H1 (cell line): ENCODE results near the gene SCGB3A1. TPM values are rescaled to one million over a fixed set of nuclear protein-coding genes. Genes with fewer than 3 reads are reported as not detected.

Experiments used
- CTCF ChIA-PET: fragments of 300-600 bp; sonication (Branson Sonifier 250); formaldehyde crosslinking; loops from one replicate; lab custom pipeline; 2021; ENCODE audit not compliant: partially characterized antibody; lab: Charles Lee
- POLR2A ChIA-PET: fragments of 300-600 bp; sonication (Branson Sonifier 250); formaldehyde crosslinking; loops from one replicate; lab custom pipeline; 2021; ENCODE audit warnings: inconsistent platforms; ENCODE audit not compliant: partially characterized antibody; lab: Charles Lee
- DNase-seq, 2 experiments: peaks; one replicate each; pipeline versions ENCODE4 v3.0.0 to v3.0.0-alpha.2; 2010 to 2022; ENCODE audit warnings: low spot score in 2 of 2, low read depth in 1 of 2, mixed read lengths in 1 of 2
- FAIRE-seq: peaks from 2 replicates; lab custom pipeline; 2011; peaks lifted over from hg19 to GRCh38; lab: Jason Lieb, UNC
- H2AFZ ChIP-seq: 2 replicates; pipeline ENCODE4 v1.8.1; 2012; ENCODE audit warnings: low read length, inconsistent platforms
- H2AK5ac ChIP-seq: 2 replicates; pipeline ENCODE4 v1.6.1; 2013; ENCODE audit warnings: low read depth, low read length
- H2BK120ac ChIP-seq: replicated peaks from 2 replicates; pipeline ENCODE3; 2013; ENCODE audit warnings: low read depth, low read length, inconsistent platforms
- H2BK12ac ChIP-seq: 2 replicates; pipeline ENCODE4 v1.6.1; 2013; ENCODE audit warnings: low read depth, low read length
- H2BK15ac ChIP-seq: 2 replicates; pipeline ENCODE4 v1.6.1; 2013; ENCODE audit warnings: low read length
- H2BK20ac ChIP-seq: 2 replicates; pipeline ENCODE4 v1.6.1; 2013; ENCODE audit warnings: low read length
- H2BK5ac ChIP-seq: 2 replicates; pipeline ENCODE4 v1.6.1; 2013; ENCODE audit warnings: low read depth, low read length
- H3K14ac ChIP-seq: 2 replicates; pipeline ENCODE4 v1.6.1; 2013; ENCODE audit warnings: inconsistent platforms; ENCODE audit not compliant: insufficient read length
- H3K18ac ChIP-seq: 2 replicates; pipeline ENCODE4 v1.6.1; 2013; ENCODE audit warnings: low read length; ENCODE audit errors: extremely low read depth
- H3K23ac ChIP-seq: 2 replicates; pipeline ENCODE4 v1.6.1; 2013; ENCODE audit warnings: inconsistent platforms; ENCODE audit not compliant: insufficient read length
- H3K23me2 ChIP-seq: 2 replicates; pipeline ENCODE4 v1.6.1; 2013; ENCODE audit warnings: low read depth, low read length
- H3K27ac ChIP-seq: 2 replicates; pipeline ENCODE4 v1.6.1; 2011; ENCODE audit warnings: low read depth, low read length, inconsistent platforms
- H3K27me3 ChIP-seq, 4 experiments: replicated peaks in 1 of 4; 1 replicate in 1 of 4; 2 replicates in 3 of 4; pipeline versions ENCODE4 v1.6.1 to v1.8.1; 2011 to 2013; ENCODE audit warnings: low read length in 3 of 4, mild to moderate bottlenecking in 3 of 4, inconsistent platforms in 2 of 4, mixed read lengths in 2 of 4, moderate library complexity in 1 of 4; ENCODE audit not compliant: control insufficient read depth in 3 of 4, insufficient read depth in 3 of 4; ENCODE audit errors: extremely low read depth in 1 of 4
- H3K36me3 ChIP-seq, 4 experiments: 2 replicates each; pipeline versions ENCODE4 v1.6.1 to v1.8.1; 2011 to 2013; ENCODE audit warnings: mild to moderate bottlenecking in 4 of 4, low read length in 3 of 4, moderate library complexity in 2 of 4, control low read depth in 1 of 4, inconsistent platforms in 1 of 4; ENCODE audit not compliant: insufficient read depth in 4 of 4, control insufficient read depth in 2 of 4
- H3K4ac ChIP-seq: replicated peaks from 2 replicates; pipeline ENCODE3; 2013; ENCODE audit warnings: low read length, low read depth, mixed read lengths, inconsistent platforms; ENCODE audit not compliant: insufficient read length
- H3K4me1 ChIP-seq, 4 experiments: replicated peaks in 1 of 4; 1 replicate in 1 of 4; 2 replicates in 3 of 4; pipeline versions ENCODE4 v1.6.1 to v1.8.1; 2011 to 2013; ENCODE audit warnings: low read length in 3 of 4, inconsistent platforms in 2 of 4, mixed read lengths in 1 of 4; ENCODE audit not compliant: insufficient read depth in 4 of 4, control insufficient read depth in 3 of 4
- H3K4me2 ChIP-seq, 2 experiments: 2 replicates each; pipeline versions ENCODE4 v1.6.1 to v1.8.1; 2011 to 2013; ENCODE audit warnings: low read depth in 2 of 2, low read length in 2 of 2, control low read depth in 1 of 2, inconsistent platforms in 1 of 2, mild to moderate bottlenecking in 1 of 2; ENCODE audit not compliant: insufficient read depth in 1 of 2
- H3K4me3 ChIP-seq, 4 experiments: fragments of 200-600, 300-600 bp in 1 of 4; sonication (generic), shearing (Covaris generic), sonication (Bioruptor Twin) in 1 of 4; 2 replicates each; pipeline versions ENCODE4 v1.5.1 to v1.8.1; 2011 to 2016; ENCODE audit warnings: low read length in 4 of 4, low read depth in 3 of 4, control low read depth in 2 of 4, inconsistent platforms in 2 of 4, mild to moderate bottlenecking in 2 of 4, mixed read lengths in 1 of 4, moderate library complexity in 1 of 4; ENCODE audit not compliant: insufficient read depth in 2 of 4; ENCODE audit errors: extremely low read depth in 1 of 4
- H3K56ac ChIP-seq: replicated peaks from 2 replicates; pipeline ENCODE3; 2013; ENCODE audit warnings: low read depth, mild to moderate bottlenecking, mixed read lengths, low read length, inconsistent platforms; ENCODE audit not compliant: insufficient read length
- H3K79me1 ChIP-seq: 2 replicates; pipeline ENCODE4 v1.6.1; 2013; ENCODE audit warnings: low read depth, low read length, control low read depth
- H3K79me2 ChIP-seq, 2 experiments: 2 replicates each; pipeline versions ENCODE4 v1.6.1 to v1.8.1; 2012 to 2013; ENCODE audit warnings: low read length in 2 of 2, mild to moderate bottlenecking in 2 of 2, inconsistent platforms in 1 of 2; ENCODE audit not compliant: insufficient read depth in 2 of 2, control insufficient read depth in 1 of 2
- H3K9ac ChIP-seq, 4 experiments: replicated peaks in 1 of 4; 1 replicate in 1 of 4; 2 replicates in 3 of 4; pipeline versions ENCODE4 v1.6.1 to v1.8.1; 2011 to 2013; ENCODE audit warnings: low read depth in 3 of 4, low read length in 3 of 4, control low read depth in 2 of 4, mild to moderate bottlenecking in 2 of 4, moderate library complexity in 2 of 4, inconsistent platforms in 1 of 4; ENCODE audit errors: extremely low read depth in 1 of 4
- H3K9me3 ChIP-seq, 2 experiments: 2 replicates each; pipeline versions ENCODE4 v1.6.1 to v1.8.1; 2012 to 2013; ENCODE audit warnings: mild to moderate bottlenecking in 2 of 2, moderate library complexity in 2 of 2, control low read depth in 1 of 2, inconsistent platforms in 1 of 2, low read depth in 1 of 2, low read length in 1 of 2, mixed read lengths in 1 of 2; ENCODE audit not compliant: insufficient read depth in 2 of 2
- H4K20me1 ChIP-seq, 2 experiments: replicated peaks in 1 of 2; 2 replicates each; pipeline versions ENCODE3 to v1.8.1; 2011 to 2013; ENCODE audit warnings: inconsistent platforms in 2 of 2, low read length in 2 of 2, mild to moderate bottlenecking in 1 of 2; ENCODE audit not compliant: insufficient read depth in 2 of 2, control insufficient read depth in 1 of 2
- H4K5ac ChIP-seq: 2 replicates; pipeline ENCODE4 v1.6.1; 2013; ENCODE audit warnings: low read length, low read depth, mixed read lengths, inconsistent platforms; ENCODE audit not compliant: insufficient read length
- H4K8ac ChIP-seq: 2 replicates; pipeline ENCODE4 v1.8.0; 2013; ENCODE audit warnings: mild to moderate bottlenecking, moderate library complexity, low read length, inconsistent platforms; ENCODE audit not compliant: insufficient read depth; ENCODE audit errors: extremely low read depth
- H4K91ac ChIP-seq: replicated peaks from 2 replicates; pipeline ENCODE3; 2013; ENCODE audit warnings: low read length, mixed read lengths, inconsistent platforms; ENCODE audit not compliant: insufficient read length
- CTCF ChIP-seq, 3 experiments: IDR thresholded peaks; 1 replicate in 2 of 3; 2 replicates in 1 of 3; pipeline versions ENCODE4 v1.5.1 to v1.6.1; 2011; ENCODE audit warnings: low read length in 3 of 3, mild to moderate bottlenecking in 3 of 3, inconsistent platforms in 2 of 3, low read depth in 1 of 3, moderate library complexity in 1 of 3; ENCODE audit not compliant: insufficient read depth in 1 of 3; ENCODE audit errors: control extremely low read depth in 1 of 3
- FOSL1 ChIP-seq: IDR thresholded peaks from 2 replicates; pipeline ENCODE4 v1.6.1; 2011; ENCODE audit warnings: mild to moderate bottlenecking, low read depth, low read length, moderate library complexity; ENCODE audit not compliant: insufficient read depth
- KDM5A ChIP-seq: fragments of 200-600 bp; IDR thresholded peaks from 2 replicates; pipeline ENCODE4 v1.7.1; 2012; ENCODE audit warnings: mild to moderate bottlenecking, low read length, inconsistent platforms, mixed read lengths
- POLR2AphosphoS5 ChIP-seq: IDR thresholded peaks from 2 replicates; pipeline ENCODE4 v1.6.1; 2011; ENCODE audit warnings: low read depth, low read length
- POU5F1 ChIP-seq: IDR thresholded peaks from 2 replicates; pipeline ENCODE4 v1.6.1; 2011; ENCODE audit warnings: low read depth, mild to moderate bottlenecking, low read length, moderate library complexity
- SRF ChIP-seq: IDR thresholded peaks from 2 replicates; pipeline ENCODE4 v1.6.1; 2011; ENCODE audit warnings: mild to moderate bottlenecking, low read depth, low read length, moderate library complexity
- SUZ12 ChIP-seq: fragments of 200-600 bp; sonication (generic); IDR thresholded peaks from 2 replicates; pipeline ENCODE4 v1.6.1; 2012; ENCODE audit warnings: mild to moderate bottlenecking, inconsistent platforms, low read length, moderate library complexity, mixed read lengths
- WGBS, 2 experiments: shearing (Covaris generic) in 1 of 2; methylation state at CpG; one replicate each; pipeline versions ENCODE4 v1.1.6 to v1.1.7; 2013 to 2015; ENCODE audit warnings: low lambda C conversion rate in 2 of 2, mixed read lengths in 2 of 2, inconsistent platforms in 1 of 2, low coverage in 1 of 2, missing lambda C conversion rate in 1 of 2; ENCODE audit not compliant: insufficient replicate concordance in 2 of 2, insufficient coverage in 1 of 2, insufficient read length in 1 of 2; ENCODE audit errors: extremely low coverage in 1 of 2, missing lambda C conversion rate in 1 of 2; 5-methylcytosine and 5-hydroxymethylcytosine counted together
- polyA plus RNA-seq, 7 experiments: library from polyadenylated mRNA; depleted of rRNA in 3 of 7; stranded (reverse) in 5 of 7; unstranded in 2 of 7; fragments of >200 nt in 5 of 7; fragments of 200-250 nt in 2 of 7; gene quantifications; 1 replicate in 5 of 7; 2 replicates in 1 of 7; 4 replicates in 1 of 7; pipeline versions ENCODE4 v1.2.1 to v1.2.3, GENCODE V29; 2011 to 2013; ENCODE audit warnings: missing spikeins in 2 of 7, mixed read lengths in 2 of 7
- total RNA-seq: library from RNA; stranded (reverse); fragmentation: NEBNext Ultra II Directional; extraction: Animal tissue kit (Norgen Biotek cat#: 25700); gene quantifications from 2 replicates; pipeline ENCODE4 v1.2.1, GENCODE V29; 2021
- TF ChIP-seq, protein P1 (sequence below): IDR thresholded peaks from 2 replicates; pipeline ENCODE4 v1.6.1; 2011; ENCODE audit warnings: low read depth, mild to moderate bottlenecking, low read length; ENCODE audit not compliant: insufficient read depth

The SCGB3A1 gene
- total and polyA plus RNA-seq, 2 of the 8 experiments (the other 6 are each of a cell fraction or from before 2014, with no cell fraction given): 0.20 TPM; not detected in 1

GRCh38 chr5:180628827-180629750 is 37.8 kb upstream of the SCGB3A1 start:
- FAIRE-seq (no peak), DNase-seq (no peak)
- Histone ChIP-seq H3K9me3 (no peaks in the 10 kb centered on the region), H3K4me2 (no peak overlapping the region), H2BK20ac (no peak overlapping the region), H3K18ac (no peak overlapping the region), H2AFZ (no peak overlapping the region), H2BK12ac (no peak overlapping the region), H3K36me3 (no peaks in the 10 kb centered on the region), H3K27me3 (no peaks in the 10 kb centered on the region; a peak in 1 of 7 replicates), H4K20me1 (no peaks in the 10 kb centered on the region), H3K9ac (no peak overlapping the region), H4K8ac (peak overlapping the region; percentile 5; the same call in 1 of the 2 replicates), H4K5ac (no peak overlapping the region), H4K91ac (no peak overlapping the region), H2AK5ac (no peak overlapping the region), H2BK15ac (no peak overlapping the region), H3K14ac (no peak overlapping the region), H3K4me3 (no peak overlapping the region), H3K79me2 (no peaks in the 10 kb centered on the region), H3K23ac (no peak overlapping the region), H3K27ac (no peak overlapping the region), H3K79me1 (no peaks in the 10 kb centered on the region), H2BK5ac (no peak overlapping the region; the same call in 1 of the 2 replicates), H3K56ac (no peak overlapping the region), H3K23me2 (no peaks in the 10 kb centered on the region), H2BK120ac (no peak overlapping the region), H3K4ac (no peak overlapping the region), H3K4me1 (peaks cover 0 to 6% (median 2%) of the 10 kb centered on the region in 4 experiments; a peak in 4 of 7 replicates)
- ChIA-PET CTCF (interaction anchor here (0.6 to 2.6 kb wide), 6 partner anchors 9 to 154 kb away, joined by 3 to 11 read pairs (median 7); no protein-coding TSS in a partner anchor), POLR2A (interaction anchor here (1.0 kb wide), 2 partner anchors 20 to 134 kb away, joined by 3 read pairs; no protein-coding TSS in a partner anchor)
- 91% methylated on average over 43 of the region's 44 CpGs; no CpG with 5 or more reads in 1 of the 2 experiments for WGBS, 2 experiments
- TF ChIP-seq KDM5A (no peak), POLR2AphosphoS5 (no peak), SRF (no peak), POU5F1 (no peak), FOSL1 (no peak), SUZ12 (no peak), CTCF (IDR thresholded peaks at IDR 0.05; ENCODE audit: control extremely low read depth in 1 of 3, insufficient read depth in 1 of 3, low read depth in 1 of 3, low read length in 3 of 3) (no peak)
- TF ChIP-seq, protein P1, sequence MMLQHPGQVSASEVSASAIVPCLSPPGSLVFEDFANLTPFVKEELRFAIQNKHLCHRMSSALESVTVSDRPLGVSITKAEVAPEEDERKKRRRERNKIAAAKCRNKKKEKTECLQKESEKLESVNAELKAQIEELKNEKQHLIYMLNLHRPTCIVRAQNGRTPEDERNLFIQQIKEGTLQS: no peak
